ENCODE data around the gene PTPRD. TPM values are rescaled to one million over a fixed set of nuclear protein-coding genes. Genes with fewer than 3 reads are reported as not detected.

The PTPRD gene
- total RNA-seq, 1 donor from 2014 or later: 136 TPM

DNA sequence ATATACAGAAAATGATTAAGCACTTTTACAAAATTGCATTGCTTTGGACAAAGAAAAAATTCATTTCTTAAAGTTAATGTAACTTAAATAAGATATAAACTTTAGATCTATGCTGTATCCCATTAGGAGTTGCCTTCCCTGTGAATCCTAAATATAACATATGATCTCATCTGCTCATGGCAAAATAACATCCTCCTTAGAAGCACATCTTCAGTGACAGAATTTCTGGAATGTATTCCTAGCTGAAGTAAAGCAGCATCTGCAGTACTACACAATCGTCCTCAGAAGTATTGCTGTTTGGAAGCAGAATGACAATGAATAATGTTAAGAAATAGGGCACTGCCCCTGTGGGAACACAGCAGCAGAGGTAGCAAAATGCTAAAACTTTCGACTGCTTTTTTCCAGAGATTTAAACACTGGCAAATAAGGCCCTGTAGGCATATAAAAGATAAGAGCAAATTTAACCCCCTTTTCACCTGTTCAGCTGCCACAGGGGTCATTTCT lies 571.0 kb downstream of the PTPRD start:
- H3K4me2 ChIP-seq: no peak overlapping the region
- H3K27ac Mint-ChIP-seq: no peak overlapping the region
- DNase-seq (ENCODE audit: low spot score): no peak
- no peak overlapping the region for H3K27ac ChIP-seq
- H3F3A ChIP-seq (ENCODE audit: low read depth): no peaks in the 10 kb centered on the region
- no peak overlapping the region for H2AFZ ChIP-seq (replicated peaks)
- TF ChIP-seq EZH2phosphoT487 (IDR thresholded peaks at IDR 0.05) (no peak), EZH2 (IDR thresholded peaks at IDR 0.05) (no peak)
- TF ChIP-seq, protein P1, sequence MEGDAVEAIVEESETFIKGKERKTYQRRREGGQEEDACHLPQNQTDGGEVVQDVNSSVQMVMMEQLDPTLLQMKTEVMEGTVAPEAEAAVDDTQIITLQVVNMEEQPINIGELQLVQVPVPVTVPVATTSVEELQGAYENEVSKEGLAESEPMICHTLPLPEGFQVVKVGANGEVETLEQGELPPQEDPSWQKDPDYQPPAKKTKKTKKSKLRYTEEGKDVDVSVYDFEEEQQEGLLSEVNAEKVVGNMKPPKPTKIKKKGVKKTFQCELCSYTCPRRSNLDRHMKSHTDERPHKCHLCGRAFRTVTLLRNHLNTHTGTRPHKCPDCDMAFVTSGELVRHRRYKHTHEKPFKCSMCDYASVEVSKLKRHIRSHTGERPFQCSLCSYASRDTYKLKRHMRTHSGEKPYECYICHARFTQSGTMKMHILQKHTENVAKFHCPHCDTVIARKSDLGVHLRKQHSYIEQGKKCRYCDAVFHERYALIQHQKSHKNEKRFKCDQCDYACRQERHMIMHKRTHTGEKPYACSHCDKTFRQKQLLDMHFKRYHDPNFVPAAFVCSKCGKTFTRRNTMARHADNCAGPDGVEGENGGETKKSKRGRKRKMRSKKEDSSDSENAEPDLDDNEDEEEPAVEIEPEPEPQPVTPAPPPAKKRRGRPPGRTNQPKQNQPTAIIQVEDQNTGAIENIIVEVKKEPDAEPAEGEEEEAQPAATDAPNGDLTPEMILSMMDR (IDR thresholded peaks at IDR 0.05): no peak
- H3K9ac ChIP-seq: no peak overlapping the region
- H3K27me3 Mint-ChIP-seq (ENCODE audit: insufficient read depth, low read depth): peaks cover 2% of the 10 kb centered on the region
- H3K4me1 Mint-ChIP-seq: no peaks in the 10 kb centered on the region
- no peak overlapping the region for H3K4me3 Mint-ChIP-seq
- H3K36me3 ChIP-seq: no peaks in the 10 kb centered on the region
- H3K9me3 Mint-ChIP-seq: no peaks in the 10 kb centered on the region
- no peak overlapping the region for H3K4me3 ChIP-seq
- no peaks in the 10 kb centered on the region for H3K36me3 Mint-ChIP-seq
- no peaks in the 10 kb centered on the region for H4K20me1 ChIP-seq (ENCODE audit: low read depth)
- no peaks in the 10 kb centered on the region for H3K4me1 ChIP-seq
- no peaks in the 10 kb centered on the region for H3K27me3 ChIP-seq
- H3K9me3 ChIP-seq (ENCODE audit: low read depth): no peaks in the 10 kb centered on the region
- H3K79me2 ChIP-seq (ENCODE audit: low read depth): no peaks in the 10 kb centered on the region

DNA sequence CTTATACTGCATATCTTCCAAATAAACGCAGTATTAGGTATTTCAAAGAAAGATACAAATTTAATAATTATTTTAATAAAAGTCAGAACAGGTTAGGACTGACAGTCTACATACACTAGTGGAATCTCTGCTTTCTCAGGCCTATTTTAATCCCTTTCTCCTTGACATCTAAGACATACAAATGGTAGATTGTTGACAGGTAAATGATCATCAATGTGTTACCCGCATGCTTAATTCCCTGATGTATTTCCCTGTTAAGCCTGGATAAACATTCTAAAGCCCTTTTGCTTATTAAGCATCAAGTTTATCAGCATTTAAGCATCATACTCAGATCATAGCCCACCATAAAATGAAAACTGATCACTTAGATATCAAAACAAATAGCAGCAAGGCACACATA lies 576.7 kb downstream of the PTPRD start:
- no peaks in the 10 kb centered on the region for H3K36me3 ChIP-seq
- H3K27me3 Mint-ChIP-seq (ENCODE audit: insufficient read depth, low read depth): peaks cover 2% of the 10 kb centered on the region

DNA sequence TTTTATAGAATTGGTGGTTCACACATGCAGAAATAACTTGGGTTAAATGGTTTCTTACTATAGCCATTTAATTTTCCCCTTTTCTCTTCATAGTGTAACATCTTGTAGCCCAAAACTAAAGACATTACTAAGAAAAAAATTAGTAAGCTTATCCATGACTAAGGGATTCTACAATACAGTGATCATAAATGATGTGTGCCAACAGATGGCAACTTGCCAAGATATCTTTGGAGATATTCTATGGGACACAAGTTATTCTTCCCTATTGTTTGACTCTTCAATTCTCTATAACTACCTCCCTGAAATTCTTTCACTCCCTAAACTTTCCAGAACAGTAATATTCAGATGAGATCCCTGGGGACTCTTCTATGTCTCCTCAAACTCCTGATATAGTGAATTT lies 580.6 kb downstream of the PTPRD start:
- no peak overlapping the region for H3K27ac ChIP-seq
- no peak overlapping the region for H2AFZ ChIP-seq (replicated peaks)
- Mint-ChIP-seq H3K36me3 (no peaks in the 10 kb centered on the region), H3K9me3 (no peaks in the 10 kb centered on the region), H3K27ac (no peak overlapping the region), H3K27me3 (ENCODE audit: insufficient read depth, low read depth) (peaks cover 2% of the 10 kb centered on the region), H3K4me1 (no peaks in the 10 kb centered on the region), H3K4me3 (no peak overlapping the region)
- DNase-seq (ENCODE audit: low spot score): no peak
- no peak overlapping the region for H3K4me3 ChIP-seq
- no peaks in the 10 kb centered on the region for H3F3A ChIP-seq (ENCODE audit: low read depth)
- no peak overlapping the region for H3K9ac ChIP-seq
- no peaks in the 10 kb centered on the region for H3K9me3 ChIP-seq (ENCODE audit: low read depth)
- no peak overlapping the region for H3K4me2 ChIP-seq
- H3K27me3 ChIP-seq: no peaks in the 10 kb centered on the region
- TF ChIP-seq, protein P1 (IDR thresholded peaks at IDR 0.05): no peak
- TF ChIP-seq EZH2phosphoT487 (IDR thresholded peaks at IDR 0.05) (no peak), EZH2 (IDR thresholded peaks at IDR 0.05) (no peak)
- no peaks in the 10 kb centered on the region for H3K4me1 ChIP-seq
- H3K36me3 ChIP-seq: no peaks in the 10 kb centered on the region
- no peaks in the 10 kb centered on the region for H3K79me2 ChIP-seq (ENCODE audit: low read depth)
- no peaks in the 10 kb centered on the region for H4K20me1 ChIP-seq (ENCODE audit: low read depth)

More for the DNA sequence above, 576.7 kb downstream of the PTPRD start:
- Histone ChIP-seq H3K79me2 (ENCODE audit: low read depth) (no peaks in the 10 kb centered on the region), H3K4me1 (no peaks in the 10 kb centered on the region), H3K9ac (no peak overlapping the region), H3K9me3 (ENCODE audit: low read depth) (no peaks in the 10 kb centered on the region), H3K4me2 (no peak overlapping the region), H3K27ac (no peak overlapping the region), H3K27me3 (no peaks in the 10 kb centered on the region), H3K4me3 (no peak overlapping the region), H4K20me1 (ENCODE audit: low read depth) (no peaks in the 10 kb centered on the region), H2AFZ (replicated peaks) (no peak overlapping the region), H3F3A (ENCODE audit: low read depth) (no peaks in the 10 kb centered on the region)
- no peak overlapping the region for H3K4me3 Mint-ChIP-seq
- no peaks in the 10 kb centered on the region for H3K9me3 Mint-ChIP-seq
- no peak for DNase-seq (ENCODE audit: low spot score)
- H3K36me3 Mint-ChIP-seq: no peaks in the 10 kb centered on the region
- H3K4me1 Mint-ChIP-seq: no peaks in the 10 kb centered on the region
- no peak for TF ChIP-seq EZH2phosphoT487 (IDR thresholded peaks at IDR 0.05)
- TF ChIP-seq EZH2 (IDR thresholded peaks at IDR 0.05): no peak
- TF ChIP-seq, protein P1 (IDR thresholded peaks at IDR 0.05): no peak
- no peak overlapping the region for H3K27ac Mint-ChIP-seq

Data from neural progenitor cell (in vitro differentiated cells).